ENCODE results near the gene UAP1.

UAP1 gene

DNA sequence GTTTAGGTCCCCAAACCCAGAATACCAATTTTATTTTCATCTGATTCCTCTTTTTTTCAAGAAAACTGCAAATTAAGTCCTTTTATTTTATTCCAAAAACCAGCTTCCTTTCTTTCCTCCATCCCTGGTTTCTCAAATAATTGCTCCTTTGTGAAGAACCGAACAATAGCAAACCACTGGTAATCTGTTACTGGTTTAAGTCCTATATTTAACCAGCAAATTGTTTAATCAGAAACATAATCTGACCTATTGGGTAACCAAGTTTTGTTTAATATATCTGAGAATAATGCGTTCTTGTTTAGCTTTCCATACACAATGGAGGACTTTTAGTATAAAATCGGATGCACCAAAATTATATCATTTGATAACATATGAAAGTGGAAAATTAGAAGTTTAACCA, 57.6 kb downstream of the UAP1 start:
- no peak for DNase-seq

DNA sequence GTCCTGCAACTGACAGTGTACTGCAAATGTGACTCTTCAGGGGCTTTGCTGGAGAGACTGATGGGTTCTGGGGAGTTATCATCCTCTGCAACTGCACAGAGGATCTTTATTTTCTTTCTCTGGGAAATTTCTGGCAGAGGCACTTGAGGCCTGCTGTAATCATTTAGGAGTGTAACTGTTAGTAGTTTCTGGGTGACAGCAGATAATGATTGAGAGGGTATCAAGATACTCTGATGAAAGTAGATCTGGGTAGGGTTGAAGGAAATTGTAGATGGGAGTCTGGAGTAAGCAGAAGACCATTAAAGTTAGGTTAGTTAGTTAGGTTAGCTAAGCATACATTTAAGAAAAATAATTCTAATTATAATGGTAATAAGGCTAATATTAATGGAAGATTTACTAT, 59.7 kb downstream of the UAP1 start:
- DNase-seq, result no peak

DNA sequence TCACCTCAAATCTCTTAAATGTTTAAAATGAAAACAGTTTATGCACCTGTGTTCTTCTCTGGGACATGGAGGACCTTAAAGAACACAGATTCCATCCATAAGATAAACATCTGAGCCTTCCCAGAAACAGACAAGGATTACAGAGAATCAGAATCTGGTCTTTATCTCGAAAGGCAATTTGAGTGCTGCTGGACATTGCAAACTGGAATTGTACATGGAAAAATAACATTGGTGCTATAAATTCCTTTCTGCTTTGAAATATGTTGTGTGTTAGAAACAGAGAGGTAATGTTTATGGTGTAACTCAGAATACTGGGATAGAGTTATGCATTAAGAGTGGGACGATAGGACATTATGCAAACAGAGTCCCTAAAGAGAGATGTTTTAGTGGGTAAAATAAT, 64.2 kb downstream of the UAP1 start:
- no peak for DNase-seq

DNA sequence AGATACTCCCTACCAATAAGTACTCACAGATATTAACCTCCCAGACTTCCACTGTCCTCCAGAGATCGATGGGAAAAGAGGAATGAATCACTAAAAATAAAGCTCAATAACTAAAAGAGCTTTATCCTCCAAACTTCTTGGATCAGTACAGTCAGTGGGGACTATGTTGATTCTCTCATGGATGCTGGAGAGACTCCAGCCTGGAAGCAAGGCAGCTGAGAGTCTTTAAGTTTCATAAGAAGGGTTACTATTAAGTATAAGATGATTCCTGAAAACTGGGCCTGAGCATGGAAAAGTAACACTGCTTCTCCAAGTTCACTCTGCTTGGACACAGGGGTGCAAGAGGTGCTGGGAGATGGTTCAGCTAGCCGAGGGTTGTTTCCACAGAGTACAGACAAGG, 64.6 kb downstream of the UAP1 start:
- no peak for DNase-seq

DNA sequence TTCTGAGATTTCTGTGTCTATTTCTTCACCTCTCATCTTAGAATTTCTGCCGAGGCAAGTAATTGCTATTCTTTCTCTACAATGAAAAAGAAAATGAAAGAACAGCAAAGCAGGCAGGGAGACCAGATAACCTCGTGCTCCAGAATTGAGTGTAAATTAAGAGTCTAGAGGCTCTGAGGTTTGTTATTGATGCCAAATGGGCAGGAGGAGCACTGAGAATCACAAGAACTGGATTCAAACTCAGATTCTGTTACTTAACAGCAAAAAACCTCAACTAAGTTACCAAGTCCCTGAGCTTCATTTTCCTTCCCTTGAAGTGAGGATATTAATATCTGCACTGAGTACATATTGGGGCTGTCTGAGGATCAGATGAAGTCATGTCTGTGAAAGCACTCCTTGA, 65.2 kb downstream of the UAP1 start:
- no peak for DNase-seq

DNA sequence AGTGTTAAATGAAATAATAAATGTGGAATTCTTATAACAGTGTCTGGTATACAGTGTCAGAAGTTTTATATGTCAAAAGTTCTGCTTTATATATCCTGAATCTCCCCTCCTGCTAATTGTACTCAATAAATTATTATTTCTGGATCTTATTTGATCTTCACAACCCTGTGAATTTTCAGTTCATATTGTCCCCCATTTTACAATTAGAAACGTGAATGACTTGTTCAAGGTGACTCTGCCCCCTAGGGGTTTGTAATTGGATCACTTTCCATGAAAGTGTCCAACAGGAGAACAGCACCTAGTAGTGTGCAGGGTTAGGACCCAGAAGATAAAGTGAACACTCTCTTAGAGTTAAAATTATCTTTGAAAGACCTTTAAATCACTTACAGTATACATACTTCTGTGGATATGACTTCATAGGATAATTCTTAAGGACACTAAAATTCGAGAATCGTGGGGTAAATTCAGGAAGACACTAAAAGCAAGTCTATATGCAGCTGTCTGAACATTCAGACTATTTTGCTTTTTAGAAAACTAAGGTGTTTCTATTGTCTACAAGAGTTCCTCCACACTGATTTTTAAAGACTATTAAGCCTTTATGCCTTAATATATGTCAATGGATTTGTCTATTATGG, 66.3 kb downstream of the UAP1 start:
- DNase-seq, result no peak

DNA sequence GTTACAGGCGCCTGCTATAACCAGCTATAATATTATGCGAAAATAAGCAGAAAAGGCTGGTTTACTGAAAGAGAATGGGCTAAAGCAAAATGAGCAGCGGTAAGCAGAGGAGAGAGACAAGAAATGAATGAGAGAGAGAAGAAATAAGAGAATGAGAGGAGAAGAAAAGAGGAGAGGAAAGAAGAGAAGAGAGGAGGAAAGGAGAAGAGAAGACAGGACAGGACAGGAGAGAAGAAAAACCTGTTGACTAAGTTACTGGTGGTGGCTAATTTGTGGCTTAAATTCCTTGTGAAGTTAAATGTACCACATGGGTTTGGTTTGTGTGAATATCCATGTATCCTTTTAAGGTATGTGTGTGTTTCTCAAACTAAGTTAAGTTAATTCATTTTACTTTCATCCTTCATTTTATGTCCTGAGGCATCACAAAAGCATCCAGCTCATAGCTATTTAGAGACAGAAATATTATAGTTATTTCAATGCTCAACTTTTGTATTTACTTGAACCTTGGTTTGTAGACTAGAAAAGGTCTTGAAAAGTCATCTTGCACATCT, 67.6 kb downstream of the UAP1 start:
- DNase-seq, result no peak

DNA sequence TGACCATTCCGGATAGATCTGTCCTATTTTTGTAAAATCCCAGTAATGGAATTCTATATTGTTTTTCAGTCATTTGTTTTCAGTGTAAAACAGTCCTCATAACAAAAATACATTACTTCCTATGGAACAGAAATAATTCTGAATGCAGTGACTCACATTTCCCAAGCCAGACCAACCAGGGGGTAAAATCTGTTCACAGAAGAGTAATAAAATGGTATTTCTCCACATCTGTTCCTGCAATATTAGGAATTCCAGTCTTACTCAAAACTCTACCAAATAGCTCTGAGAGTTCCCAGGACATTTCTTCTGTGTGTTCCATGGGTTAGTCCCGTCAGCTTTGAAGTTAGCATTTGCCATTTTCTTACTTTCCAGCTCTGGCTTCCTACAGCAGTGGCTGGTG, 68.1 kb downstream of the UAP1 start:
- DNase-seq, result no peak

DNA sequence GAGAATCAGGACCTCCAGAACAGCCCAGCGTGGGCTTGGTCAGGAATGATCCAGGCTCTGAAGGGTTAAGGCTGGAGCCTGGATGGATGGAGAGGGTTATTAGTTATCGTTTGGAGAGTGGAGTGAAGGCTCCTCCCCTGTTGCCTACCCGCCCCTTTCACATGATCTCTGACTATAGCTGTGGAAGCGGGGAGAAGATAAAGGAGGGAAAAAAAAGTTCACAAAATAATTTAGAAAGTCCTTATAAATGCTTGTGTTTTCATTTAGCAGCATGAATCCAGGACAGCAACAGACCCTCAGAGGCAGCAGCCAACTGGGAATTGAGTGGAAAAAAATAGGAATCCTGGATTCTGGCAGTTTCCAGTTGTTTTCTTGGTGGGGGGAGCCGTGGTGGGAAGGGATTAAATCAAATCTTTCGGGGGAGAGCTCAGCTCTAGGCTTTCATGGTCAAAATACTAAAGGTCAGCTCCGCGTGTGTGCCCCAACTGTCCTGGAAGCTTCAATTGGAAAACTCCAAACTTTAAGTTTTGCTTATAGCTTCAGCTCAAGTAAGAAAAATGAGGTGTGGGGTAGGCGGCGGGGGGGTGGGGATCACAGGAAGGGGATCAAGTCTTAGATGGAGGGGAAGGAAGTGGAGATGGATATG, 70.1 kb downstream of the UAP1 start:
- DNase-seq, result no peak

DNA sequence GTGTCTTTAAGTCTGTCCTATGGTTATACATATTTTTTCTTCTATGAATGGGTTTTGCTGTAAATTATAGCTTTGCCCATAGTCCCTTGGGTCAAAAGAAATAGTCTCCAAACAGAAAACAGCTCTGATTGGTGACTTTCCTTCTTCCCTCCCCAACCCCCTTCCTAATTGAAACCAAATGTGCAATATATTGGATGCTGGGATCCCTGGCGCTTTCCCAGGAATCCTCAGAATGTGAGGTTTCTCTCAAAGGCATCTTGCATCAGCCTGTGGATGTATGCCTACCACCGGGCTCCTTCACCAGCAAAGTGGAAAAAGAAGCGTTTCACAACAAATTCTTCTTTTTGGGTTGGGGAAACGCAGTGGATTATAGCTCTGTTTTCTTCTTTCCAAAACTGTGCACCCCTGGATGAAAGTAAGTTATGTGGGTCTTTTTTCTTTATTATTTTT, 70.7 kb downstream of the UAP1 start, which contains the start of gene DDR2:
Gene DDR2, plus strand, starts transcription at position 248 of the 450 bp plus-strand sequence. CDS start 86,600 bp downstream, outside the sequence.
- DNase-seq, result no peak

DNA sequence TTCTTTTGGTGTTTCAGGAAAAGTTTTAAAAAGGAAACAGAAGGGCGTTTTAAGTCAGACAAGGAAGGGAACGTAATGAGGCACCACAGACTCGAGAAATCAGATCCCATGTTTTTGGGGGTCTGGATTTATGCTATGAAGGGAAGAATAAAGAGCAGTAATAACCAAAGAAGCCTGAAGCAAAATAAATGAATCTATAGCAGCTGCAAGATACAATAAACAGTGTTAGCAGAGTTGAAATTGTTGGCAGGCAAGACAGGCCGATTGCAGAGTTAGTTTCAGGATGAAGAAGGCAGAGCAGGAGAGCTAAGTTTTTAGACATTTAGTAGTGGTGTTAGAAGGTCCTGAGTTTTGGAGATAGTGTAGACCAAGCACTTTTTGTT, 71.2 kb downstream of the UAP1 start:
- DNase-seq, result no peak

DNA sequence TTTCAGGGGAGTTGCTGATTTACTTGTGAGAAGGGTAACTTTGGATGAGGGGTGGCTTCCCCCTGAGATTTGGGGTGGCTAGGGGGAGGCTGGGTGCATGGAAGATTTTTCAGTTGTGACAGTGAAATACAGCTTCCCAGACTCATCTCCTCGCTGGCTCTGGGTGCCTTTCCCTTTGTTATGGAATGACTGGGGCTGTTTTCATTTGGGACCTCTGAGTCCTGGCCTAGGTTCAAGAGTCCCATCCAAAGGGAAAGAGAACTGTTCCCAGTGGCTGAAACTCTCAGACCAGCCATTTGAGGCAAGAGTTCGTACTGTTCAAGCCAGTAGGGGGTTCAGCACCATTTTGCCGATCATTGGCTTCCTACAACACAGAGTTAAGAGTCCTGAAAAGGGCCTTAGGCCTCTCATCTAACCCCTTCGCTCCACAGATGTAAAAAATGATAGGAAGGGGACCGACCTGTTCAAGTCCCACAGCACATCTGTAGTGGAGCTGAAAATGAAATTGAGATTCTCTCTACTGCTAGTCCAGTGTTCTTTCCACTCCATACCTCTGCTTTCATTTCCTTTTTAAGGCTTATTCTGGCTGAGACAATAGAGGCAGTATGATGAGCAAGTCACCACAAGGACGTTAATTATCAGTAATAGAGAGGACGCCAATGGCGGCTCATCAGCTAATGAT, 71.7 kb downstream of the UAP1 start:
- DNase-seq, result no peak

DNA sequence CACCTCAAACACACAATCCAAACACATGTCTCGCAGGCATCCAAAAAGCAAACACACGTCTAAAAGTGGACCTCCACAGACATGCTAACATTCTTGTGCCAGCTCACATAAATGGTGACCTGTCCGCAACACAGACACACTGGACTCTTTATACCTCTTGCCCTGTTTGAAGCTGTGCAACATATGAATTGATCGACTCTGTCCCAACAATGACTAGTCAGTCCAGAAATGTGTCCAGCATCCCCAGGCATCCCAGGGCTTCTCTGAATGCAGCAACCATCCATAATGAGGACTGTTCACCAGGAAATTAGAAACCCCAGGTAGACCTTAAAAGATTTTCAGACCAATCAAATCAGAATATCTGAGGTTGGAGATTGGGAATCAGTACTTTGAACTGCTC, 73.9 kb downstream of the UAP1 start:
- no peak for DNase-seq

DNA sequence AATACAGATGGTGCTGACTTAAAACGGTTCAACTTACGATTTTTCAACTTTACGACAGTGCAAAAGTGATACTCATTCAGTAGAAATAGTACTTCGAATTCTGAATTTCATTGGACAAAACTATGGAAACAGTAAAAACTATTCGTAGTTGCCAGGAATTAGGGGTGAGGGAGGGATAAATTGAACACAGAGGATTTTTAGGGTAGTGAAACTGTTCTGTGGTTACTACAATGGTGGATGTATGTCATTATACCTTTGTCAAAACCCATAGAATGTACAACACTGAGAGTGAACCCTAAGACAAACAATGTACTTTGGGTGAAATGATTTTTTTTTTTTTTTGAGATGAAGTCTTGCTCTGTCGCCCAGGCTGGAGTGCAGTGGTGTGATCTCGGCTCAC, 78.2 kb downstream of the UAP1 start:
- DNase-seq, result no peak

DNA sequence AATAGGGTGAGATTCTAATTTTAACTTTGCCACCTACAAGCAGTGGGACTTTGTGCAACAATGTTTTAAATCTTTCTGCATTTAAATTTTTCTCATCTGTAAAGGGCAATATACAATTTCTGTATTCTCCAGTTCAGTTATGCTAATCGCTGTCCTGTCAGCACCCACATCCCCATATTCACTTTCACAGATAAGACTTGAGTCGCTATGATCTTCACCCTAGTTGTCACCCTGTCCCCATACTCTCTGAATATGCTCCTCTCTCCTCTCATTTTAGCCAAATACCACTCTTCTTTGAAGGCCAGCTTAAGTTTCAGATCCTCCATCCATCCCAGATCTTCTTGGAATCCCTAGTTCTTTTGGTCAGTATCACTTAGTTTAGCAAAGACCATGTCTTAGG, 79.6 kb downstream of the UAP1 start:
- DNase-seq, result no peak

DNA sequence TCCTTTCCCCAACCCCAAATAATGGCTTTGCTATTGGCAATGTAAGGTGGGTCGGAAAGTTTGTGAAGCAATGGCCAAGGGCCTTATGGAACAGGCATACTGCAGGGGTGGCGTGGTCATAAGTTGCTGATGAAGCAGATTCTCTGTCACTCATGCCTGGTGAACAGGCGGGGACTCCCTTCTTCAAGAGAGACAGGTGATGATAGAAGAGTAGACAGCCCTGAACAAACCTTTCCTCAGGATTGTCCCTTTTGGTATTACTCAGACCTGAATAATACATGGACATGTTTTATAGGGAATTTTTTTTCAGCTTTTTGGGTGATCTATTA, 83.4 kb downstream of the UAP1 start:
- DNase-seq, result no peak

DNA sequence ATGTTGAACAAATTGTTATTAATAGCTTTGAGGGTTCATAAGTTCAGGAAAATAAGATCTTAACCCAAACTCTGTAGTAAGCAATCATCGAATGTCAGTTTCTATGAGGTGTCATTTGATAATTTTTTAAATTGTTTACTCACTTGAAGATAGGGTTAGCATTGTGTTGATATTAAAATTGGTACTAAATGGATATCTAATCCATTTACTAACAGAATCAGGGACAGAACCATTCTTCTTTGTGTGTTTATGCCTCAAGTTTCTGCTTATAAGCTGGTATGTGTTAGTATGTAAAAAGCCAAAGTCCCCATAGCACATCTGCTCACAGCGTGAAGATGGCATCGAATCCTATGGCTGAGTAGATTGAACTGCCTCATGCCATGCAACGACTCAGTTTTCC, 84.1 kb downstream of the UAP1 start:
- DNase-seq, result no peak

DNA sequence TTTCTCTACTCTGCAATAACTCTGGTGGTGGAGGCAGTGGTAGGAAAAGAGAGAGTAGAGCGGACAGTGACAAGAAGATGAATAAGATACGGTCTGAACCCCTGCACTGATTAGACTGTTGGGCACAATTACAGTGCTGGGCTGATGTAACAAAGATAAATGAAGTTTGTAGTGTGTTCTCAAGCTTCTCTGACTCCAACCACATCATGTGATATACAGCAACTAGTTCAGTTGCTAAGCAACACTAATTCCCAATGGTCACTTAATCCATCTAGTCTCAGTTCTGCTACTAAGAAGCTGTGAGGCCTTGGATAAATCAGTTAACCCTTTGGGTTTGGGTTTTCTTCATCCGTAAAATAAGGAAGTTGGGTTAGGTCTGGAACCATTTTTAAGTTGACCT, 88.1 kb downstream of the UAP1 start:
- no peak for DNase-seq

Data from activated CD4-positive, alpha-beta T cell treated with anti-CD3 and anti-CD28 coated beads, Interleukin-2, amount 50 U/mL, for 48 hours (primary cell).